GM23338 (cell line): ENCODE measurements around the gene TRIO.

Experiments used
- CREB1 ChIP-seq: fragments of 250-450 bp; sonication (Bioruptor Pico); IDR thresholded peaks from 2 replicates; pipeline ENCODE4 v1.5.0; 2020; ENCODE audit warnings: low read depth, mild to moderate bottlenecking, moderate library complexity
- EZH2 ChIP-seq: fragments of 200-600 bp; sonication (generic); IDR thresholded peaks from one replicate; pipeline ENCODE4 v1.8.0; 2017; ENCODE audit warnings: antibody characterized with exemption, mild to moderate bottlenecking, low read depth; ENCODE audit not compliant: unreplicated experiment
- JUNB ChIP-seq: IDR thresholded peaks from one replicate; pipeline ENCODE4 v1.6.1; 2016; ENCODE audit warnings: antibody characterized with exemption; ENCODE audit not compliant: unreplicated experiment
- POLR2AphosphoS5 ChIP-seq: IDR thresholded peaks from 2 replicates; pipeline ENCODE4 v1.6.1; 2016; ENCODE audit warnings: antibody characterized with exemption, low read depth
- TF ChIP-seq, protein P1 (sequence below), 2 experiments: fragments of 200-600 bp in 1 of 2; sonication (generic) in 1 of 2; conservative IDR thresholded peaks; 2 replicates each; pipeline versions ENCODE4 v1.5.1 to v1.6.1; 2016 to 2017; ENCODE audit warnings: antibody characterized with exemption in 2 of 2, low read depth in 2 of 2, mild to moderate bottlenecking in 2 of 2, moderate library complexity in 1 of 2
- TF ChIP-seq, protein P2 (sequence below): IDR thresholded peaks from one replicate; pipeline ENCODE4 v1.6.1; 2018; ENCODE audit warnings: antibody characterized with exemption; ENCODE audit not compliant: unreplicated experiment

DNA sequence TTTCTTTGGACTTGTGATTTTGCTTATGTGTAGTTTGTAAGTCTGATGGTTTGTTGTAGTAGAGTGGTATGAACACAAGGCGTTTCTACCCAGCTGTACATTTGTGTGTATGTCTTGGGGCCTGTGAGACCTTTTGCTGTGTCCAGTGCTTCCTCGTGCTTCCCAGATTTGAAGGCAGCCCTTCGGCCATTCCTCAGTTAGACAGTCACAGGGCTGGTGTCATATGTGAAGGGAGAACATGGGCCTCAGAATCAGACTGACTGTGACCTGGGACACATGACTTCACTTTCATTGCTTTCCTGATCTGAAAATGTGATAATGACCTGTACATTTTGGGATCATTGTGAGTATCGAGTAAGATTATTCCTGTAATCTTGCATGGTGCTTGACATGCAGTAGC, 140.0 kb downstream of the TRIO start:
- TF ChIP-seq, protein P1, sequence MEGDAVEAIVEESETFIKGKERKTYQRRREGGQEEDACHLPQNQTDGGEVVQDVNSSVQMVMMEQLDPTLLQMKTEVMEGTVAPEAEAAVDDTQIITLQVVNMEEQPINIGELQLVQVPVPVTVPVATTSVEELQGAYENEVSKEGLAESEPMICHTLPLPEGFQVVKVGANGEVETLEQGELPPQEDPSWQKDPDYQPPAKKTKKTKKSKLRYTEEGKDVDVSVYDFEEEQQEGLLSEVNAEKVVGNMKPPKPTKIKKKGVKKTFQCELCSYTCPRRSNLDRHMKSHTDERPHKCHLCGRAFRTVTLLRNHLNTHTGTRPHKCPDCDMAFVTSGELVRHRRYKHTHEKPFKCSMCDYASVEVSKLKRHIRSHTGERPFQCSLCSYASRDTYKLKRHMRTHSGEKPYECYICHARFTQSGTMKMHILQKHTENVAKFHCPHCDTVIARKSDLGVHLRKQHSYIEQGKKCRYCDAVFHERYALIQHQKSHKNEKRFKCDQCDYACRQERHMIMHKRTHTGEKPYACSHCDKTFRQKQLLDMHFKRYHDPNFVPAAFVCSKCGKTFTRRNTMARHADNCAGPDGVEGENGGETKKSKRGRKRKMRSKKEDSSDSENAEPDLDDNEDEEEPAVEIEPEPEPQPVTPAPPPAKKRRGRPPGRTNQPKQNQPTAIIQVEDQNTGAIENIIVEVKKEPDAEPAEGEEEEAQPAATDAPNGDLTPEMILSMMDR (conservative IDR thresholded peaks at IDR 0.05; ENCODE audit: low read depth in 2 of 2), result no peak
- TF ChIP-seq EZH2 (no peak), POLR2AphosphoS5 (no peak), CREB1 (no peak), JUNB (no peak)
- TF ChIP-seq, protein P2, sequence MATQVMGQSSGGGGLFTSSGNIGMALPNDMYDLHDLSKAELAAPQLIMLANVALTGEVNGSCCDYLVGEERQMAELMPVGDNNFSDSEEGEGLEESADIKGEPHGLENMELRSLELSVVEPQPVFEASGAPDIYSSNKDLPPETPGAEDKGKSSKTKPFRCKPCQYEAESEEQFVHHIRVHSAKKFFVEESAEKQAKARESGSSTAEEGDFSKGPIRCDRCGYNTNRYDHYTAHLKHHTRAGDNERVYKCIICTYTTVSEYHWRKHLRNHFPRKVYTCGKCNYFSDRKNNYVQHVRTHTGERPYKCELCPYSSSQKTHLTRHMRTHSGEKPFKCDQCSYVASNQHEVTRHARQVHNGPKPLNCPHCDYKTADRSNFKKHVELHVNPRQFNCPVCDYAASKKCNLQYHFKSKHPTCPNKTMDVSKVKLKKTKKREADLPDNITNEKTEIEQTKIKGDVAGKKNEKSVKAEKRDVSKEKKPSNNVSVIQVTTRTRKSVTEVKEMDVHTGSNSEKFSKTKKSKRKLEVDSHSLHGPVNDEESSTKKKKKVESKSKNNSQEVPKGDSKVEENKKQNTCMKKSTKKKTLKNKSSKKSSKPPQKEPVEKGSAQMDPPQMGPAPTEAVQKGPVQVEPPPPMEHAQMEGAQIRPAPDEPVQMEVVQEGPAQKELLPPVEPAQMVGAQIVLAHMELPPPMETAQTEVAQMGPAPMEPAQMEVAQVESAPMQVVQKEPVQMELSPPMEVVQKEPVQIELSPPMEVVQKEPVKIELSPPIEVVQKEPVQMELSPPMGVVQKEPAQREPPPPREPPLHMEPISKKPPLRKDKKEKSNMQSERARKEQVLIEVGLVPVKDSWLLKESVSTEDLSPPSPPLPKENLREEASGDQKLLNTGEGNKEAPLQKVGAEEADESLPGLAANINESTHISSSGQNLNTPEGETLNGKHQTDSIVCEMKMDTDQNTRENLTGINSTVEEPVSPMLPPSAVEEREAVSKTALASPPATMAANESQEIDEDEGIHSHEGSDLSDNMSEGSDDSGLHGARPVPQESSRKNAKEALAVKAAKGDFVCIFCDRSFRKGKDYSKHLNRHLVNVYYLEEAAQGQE, result no peak
